Mammary epithelial cell (primary cell): ENCODE results near the gene ARHGAP11A.
"Not testable (repeated sequence)": the region's sequence is repeated elsewhere in the genome, so short reads cannot be mapped to it uniquely, and the experiment has no call there.

Experiments
- CTCF ChIP-seq, 2 donors: IDR thresholded peaks in 1 of 2; conservative IDR thresholded peaks in 1 of 2; 2 replicates each; pipeline ENCODE4 v1.5.1; 2011 to 2012; ENCODE audit warnings: inconsistent platforms in 2 of 2, low read length in 2 of 2, mild to moderate bottlenecking in 2 of 2, control low read depth in 1 of 2, low read depth in 1 of 2; ENCODE audit not compliant: insufficient read depth in 1 of 2; ENCODE audit errors: extremely low read depth in 1 of 2
- EZH2 ChIP-seq: IDR thresholded peaks from 2 replicates; pipeline ENCODE4 v1.6.1; 2012; ENCODE audit warnings: low read length, inconsistent platforms, borderline replicate concordance

DNA sequence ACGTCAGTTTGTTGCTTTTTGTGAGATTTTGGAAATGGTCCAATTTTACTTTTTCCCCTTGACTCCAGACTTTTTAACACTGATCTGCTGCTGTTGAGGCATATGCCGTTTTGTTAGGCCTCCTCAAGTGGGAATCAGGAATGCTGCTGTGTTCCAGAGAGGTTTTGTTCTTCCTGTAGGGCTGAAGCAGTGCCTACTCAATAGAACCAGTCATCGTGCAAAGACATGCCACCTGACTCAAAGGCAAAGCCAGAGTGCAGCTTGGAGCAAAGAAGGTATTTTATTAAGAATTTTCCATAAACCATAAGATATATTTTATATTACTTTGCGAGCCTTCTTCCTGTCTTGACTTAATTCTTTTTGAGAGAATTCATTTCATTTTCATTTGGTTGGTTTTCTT, 29.5 kb upstream of the ARHGAP11A start:
- TF ChIP-seq CTCF (conservative IDR thresholded peaks at IDR 0.05 in 1 of 2, IDR thresholded peaks at IDR 0.05 in 1 of 2; ENCODE audit: extremely low read depth in 1 of 2, insufficient read depth in 1 of 2, low read depth in 1 of 2, low read length in 2 of 2); EZH2: not testable (repeated sequence)
